ENCODE measurements around the gene PDE6B.

DNA sequence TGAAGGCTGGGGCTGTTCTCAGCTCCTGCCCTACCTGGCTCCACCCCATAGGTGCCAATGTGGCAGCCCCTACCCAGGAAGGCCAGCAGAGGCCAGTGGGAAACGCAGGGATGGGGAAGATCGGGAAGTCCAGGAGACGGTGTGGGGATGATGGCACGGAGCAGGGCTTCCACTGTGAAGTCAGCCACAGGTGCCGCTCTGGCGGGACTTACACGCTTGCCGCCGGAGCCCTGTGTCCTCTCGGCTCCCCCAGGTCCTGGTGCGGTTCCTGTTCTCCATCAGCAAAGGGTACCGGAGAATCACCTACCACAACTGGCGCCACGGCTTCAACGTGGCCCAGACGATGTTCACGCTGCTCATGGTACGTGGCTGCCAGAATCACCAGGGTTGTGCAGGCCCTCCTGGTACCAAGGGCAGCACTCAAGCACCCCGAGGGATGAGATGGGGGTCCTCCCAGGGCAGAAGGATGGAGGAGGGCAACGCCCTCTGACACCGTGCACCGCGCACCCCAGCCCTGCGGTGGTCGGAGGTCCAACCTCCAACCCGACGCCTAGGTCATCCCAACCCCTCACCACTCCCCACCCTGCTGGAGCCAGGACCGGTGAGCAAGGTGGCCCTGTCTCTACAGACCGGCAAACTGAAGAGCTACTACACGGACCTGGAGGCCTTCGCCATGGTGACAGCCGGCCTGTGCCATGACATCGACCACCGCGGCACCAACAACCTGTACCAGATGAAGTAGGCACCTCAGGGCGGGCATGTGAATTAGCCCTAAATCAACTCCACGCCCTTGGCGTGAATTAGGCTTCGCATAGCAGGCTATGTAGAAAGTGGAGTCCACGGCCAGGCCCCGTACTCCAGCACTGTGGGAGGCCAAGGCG, 36.7 kb downstream of the PDE6B start:
- no peak for TF ChIP-seq ZNF776 (CRISPR knock-in tag; IDR thresholded peaks at IDR 0.05)
- TF ChIP-seq HOXA7 (CRISPR knock-in tag; IDR thresholded peaks at IDR 0.05) = no peak
- TF ChIP-seq, protein P1, sequence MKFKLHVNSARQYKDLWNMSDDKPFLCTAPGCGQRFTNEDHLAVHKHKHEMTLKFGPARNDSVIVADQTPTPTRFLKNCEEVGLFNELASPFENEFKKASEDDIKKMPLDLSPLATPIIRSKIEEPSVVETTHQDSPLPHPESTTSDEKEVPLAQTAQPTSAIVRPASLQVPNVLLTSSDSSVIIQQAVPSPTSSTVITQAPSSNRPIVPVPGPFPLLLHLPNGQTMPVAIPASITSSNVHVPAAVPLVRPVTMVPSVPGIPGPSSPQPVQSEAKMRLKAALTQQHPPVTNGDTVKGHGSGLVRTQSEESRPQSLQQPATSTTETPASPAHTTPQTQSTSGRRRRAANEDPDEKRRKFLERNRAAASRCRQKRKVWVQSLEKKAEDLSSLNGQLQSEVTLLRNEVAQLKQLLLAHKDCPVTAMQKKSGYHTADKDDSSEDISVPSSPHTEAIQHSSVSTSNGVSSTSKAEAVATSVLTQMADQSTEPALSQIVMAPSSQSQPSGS (CRISPR knock-in tag; IDR thresholded peaks at IDR 0.05) = no peak
- no peak for TF ChIP-seq TARDBP (CRISPR knock-in tag; IDR thresholded peaks at IDR 0.05)
- no peak for TF ChIP-seq ZNF589 (CRISPR knock-in tag; conservative IDR thresholded peaks at IDR 0.05)
- TF ChIP-seq ZNF30 (CRISPR knock-in tag; IDR thresholded peaks at IDR 0.05) = no peak
- TF ChIP-seq, protein P2, sequence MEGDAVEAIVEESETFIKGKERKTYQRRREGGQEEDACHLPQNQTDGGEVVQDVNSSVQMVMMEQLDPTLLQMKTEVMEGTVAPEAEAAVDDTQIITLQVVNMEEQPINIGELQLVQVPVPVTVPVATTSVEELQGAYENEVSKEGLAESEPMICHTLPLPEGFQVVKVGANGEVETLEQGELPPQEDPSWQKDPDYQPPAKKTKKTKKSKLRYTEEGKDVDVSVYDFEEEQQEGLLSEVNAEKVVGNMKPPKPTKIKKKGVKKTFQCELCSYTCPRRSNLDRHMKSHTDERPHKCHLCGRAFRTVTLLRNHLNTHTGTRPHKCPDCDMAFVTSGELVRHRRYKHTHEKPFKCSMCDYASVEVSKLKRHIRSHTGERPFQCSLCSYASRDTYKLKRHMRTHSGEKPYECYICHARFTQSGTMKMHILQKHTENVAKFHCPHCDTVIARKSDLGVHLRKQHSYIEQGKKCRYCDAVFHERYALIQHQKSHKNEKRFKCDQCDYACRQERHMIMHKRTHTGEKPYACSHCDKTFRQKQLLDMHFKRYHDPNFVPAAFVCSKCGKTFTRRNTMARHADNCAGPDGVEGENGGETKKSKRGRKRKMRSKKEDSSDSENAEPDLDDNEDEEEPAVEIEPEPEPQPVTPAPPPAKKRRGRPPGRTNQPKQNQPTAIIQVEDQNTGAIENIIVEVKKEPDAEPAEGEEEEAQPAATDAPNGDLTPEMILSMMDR (CRISPR knock-in tag; IDR thresholded peaks at IDR 0.05) = no peak
- no peak for TF ChIP-seq ZNF280D (CRISPR knock-in tag; IDR thresholded peaks at IDR 0.05)
- TF ChIP-seq, protein P3, sequence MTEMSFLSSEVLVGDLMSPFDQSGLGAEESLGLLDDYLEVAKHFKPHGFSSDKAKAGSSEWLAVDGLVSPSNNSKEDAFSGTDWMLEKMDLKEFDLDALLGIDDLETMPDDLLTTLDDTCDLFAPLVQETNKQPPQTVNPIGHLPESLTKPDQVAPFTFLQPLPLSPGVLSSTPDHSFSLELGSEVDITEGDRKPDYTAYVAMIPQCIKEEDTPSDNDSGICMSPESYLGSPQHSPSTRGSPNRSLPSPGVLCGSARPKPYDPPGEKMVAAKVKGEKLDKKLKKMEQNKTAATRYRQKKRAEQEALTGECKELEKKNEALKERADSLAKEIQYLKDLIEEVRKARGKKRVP (CRISPR knock-in tag; IDR thresholded peaks at IDR 0.05) = no peak
